Vagina (tissue), 2 donors: ENCODE measurements around the gene CARD9. TPM values are rescaled to one million over a fixed set of nuclear protein-coding genes. Genes with fewer than 3 reads are reported as not detected.

Experiments used
- DNase-seq, 2 donors: peaks; one replicate each; pipeline ENCODE4 v3.0.0-alpha.2; 2017; ENCODE audit errors: extremely low spot score in 2 of 2
- H3K27ac ChIP-seq: fragments of 200-600 bp; sonication (generic); one replicate; pipeline ENCODE4 v1.5.1; 2019
- H3K27me3 ChIP-seq: fragments of 200-600 bp; sonication (generic); one replicate; pipeline ENCODE4 v1.5.1; 2019
- H3K36me3 ChIP-seq, 2 donors: fragments of 200-600 bp; sonication (generic); one replicate each; pipeline ENCODE4 v1.5.1; 2017 to 2019
- H3K4me1 ChIP-seq: fragments of 200-600 bp; sonication (generic); one replicate; pipeline ENCODE4 v1.5.1; 2019
- H3K4me3 ChIP-seq, 2 donors: fragments of 200-600 bp; sonication (generic); 1 replicate in 1 of 2; 2 replicates in 1 of 2; pipeline ENCODE4 v1.5.1; 2016 to 2019
- H3K9me3 ChIP-seq: fragments of 200-600 bp; sonication (generic); one replicate; pipeline ENCODE4 v1.5.1; 2019
- CTCF ChIP-seq, 3 experiments: fragments of 450-650 bp in 2 of 3; fragments of 200-600 bp in 1 of 3; sonication (generic) in 1 of 3; IDR thresholded peaks; one replicate each; pipeline ENCODE4 v1.5.1; 2017 to 2019; ENCODE audit warnings: antibody characterized with exemption in 3 of 3, mild to moderate bottlenecking in 2 of 3, moderate library complexity in 2 of 3
- POLR2A ChIP-seq, 2 donors: fragments of 450-650 bp; IDR thresholded peaks; one replicate each; pipeline ENCODE4 v1.6.1; 2017; ENCODE audit warnings: antibody characterized with exemption in 2 of 2, mild to moderate bottlenecking in 2 of 2, moderate library complexity in 2 of 2
- POLR2AphosphoS5 ChIP-seq, 2 donors: sonication (generic); formaldehyde crosslinking; IDR thresholded peaks; one replicate each; pipeline ENCODE4 v1.9.0; 2017; ENCODE audit warnings: antibody characterized with exemption in 2 of 2, mild to moderate bottlenecking in 2 of 2, low read depth in 1 of 2; ENCODE audit not compliant: insufficient read depth in 1 of 2
- intact Hi-C: fragments of 100-400 bp; cut with DNase I; formaldehyde crosslinking; loops from one replicate; pipeline ENCODE4 v1.15.1; 2023
- total RNA-seq: library from RNA; depleted of rRNA; stranded (reverse); fragments of >200 nt; gene quantifications from one replicate; pipeline ENCODE4 v1.2.3, GENCODE V29; 2016

Gene CARD9
- total RNA-seq, 1 donor from 2014 or later = 16.9 TPM

DNA sequence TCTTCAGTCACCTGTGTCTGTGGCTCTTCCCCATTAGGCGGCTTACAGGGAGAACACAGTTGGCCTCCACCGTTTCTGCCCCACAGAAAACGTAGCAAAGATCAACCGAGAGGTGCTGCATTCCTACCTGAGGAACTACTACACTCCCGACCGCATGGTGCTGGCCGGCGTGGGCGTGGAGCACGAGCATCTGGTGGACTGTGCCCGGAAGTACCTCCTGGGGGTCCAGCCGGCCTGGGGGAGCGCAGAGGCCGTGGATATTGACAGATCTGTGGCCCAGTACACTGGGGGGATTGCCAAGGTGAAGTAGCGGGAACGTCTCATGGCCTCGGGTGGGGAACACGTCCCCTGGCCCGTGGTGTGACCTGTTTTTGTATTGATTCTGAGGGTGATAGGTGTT, 43.4 kb upstream of the CARD9 start:
- TF ChIP-seq POLR2AphosphoS5 (IDR thresholded peaks at IDR 0.05; ENCODE audit: insufficient read depth in 1 of 2, low read depth in 1 of 2) (no peak), POLR2A (IDR thresholded peaks at IDR 0.05) (no peak), CTCF (IDR thresholded peaks at IDR 0.05) (no peak)
- H3K27me3 ChIP-seq = no peaks in the 10 kb centered on the region
- DNase-seq = no peak
- H3K9me3 ChIP-seq = no peaks in the 10 kb centered on the region
- peaks cover 0 to 91% of the 10 kb centered on the region in 2 donors for H3K36me3 ChIP-seq
- intact Hi-C loops = no loop called here
- peaks cover 6% of the 10 kb centered on the region for H3K4me1 ChIP-seq
- H3K4me3 ChIP-seq = no peak overlapping the region
- H3K27ac ChIP-seq = no peak overlapping the region

DNA sequence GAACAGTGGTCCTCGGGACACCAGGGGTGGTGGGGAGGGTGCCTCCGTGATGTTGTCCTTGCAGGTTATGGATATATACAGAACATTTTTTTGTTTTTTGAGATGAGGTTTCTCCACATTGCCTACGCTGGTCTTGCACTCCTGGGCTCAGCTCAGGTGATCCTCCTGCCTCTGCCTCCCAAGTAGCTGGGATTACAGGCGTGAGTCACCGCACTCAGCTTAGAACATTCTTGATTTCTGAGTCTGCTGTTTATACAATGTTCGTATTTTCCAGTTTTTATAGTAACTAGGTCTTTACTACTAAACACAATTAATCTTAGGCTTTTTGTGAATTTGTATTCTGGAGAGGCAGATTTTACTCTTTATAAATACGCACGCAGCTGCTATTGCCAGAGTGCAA, 43.0 kb upstream of the CARD9 start:
- H3K9me3 ChIP-seq = no peaks in the 10 kb centered on the region
- no peak overlapping the region for H3K27ac ChIP-seq

DNA sequence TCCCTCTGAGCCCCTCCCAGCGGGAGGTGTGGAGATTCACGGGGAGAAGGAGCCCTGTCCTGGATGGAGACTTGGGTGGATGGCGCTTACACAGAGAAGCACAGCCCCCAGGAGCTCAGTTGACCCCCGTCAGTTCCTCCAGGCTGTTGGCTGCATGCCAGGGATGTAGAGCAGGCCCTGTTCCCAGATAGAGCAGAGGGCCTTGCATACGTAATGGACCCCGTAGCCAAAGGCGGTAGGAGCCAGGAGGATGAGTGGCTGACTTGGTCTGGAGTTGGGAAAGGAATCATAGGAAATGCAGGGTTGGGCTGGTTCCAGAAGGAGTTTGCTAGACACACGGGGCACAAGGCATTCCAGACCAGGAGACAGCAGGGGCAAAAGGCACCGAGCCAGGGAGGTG, 39.5 kb upstream of the CARD9 start:
- peaks cover 36% of the 10 kb centered on the region for H3K4me1 ChIP-seq
- intact Hi-C loops = no loop called here
- H3K36me3 ChIP-seq = peaks cover 0 to 54% of the 10 kb centered on the region in 2 donors
- H3K9me3 ChIP-seq = no peaks in the 10 kb centered on the region
- no peak overlapping the region for H3K27ac ChIP-seq
- no peak for DNase-seq
- no peaks in the 10 kb centered on the region for H3K27me3 ChIP-seq
- H3K4me3 ChIP-seq = no peak overlapping the region
- no peak for TF ChIP-seq POLR2AphosphoS5 (IDR thresholded peaks at IDR 0.05; ENCODE audit: insufficient read depth in 1 of 2, low read depth in 1 of 2)
- TF ChIP-seq POLR2A (IDR thresholded peaks at IDR 0.05) = no peak
- no peak for TF ChIP-seq CTCF (IDR thresholded peaks at IDR 0.05)

More for the DNA sequence above, 43.0 kb upstream of the CARD9 start:
- DNase-seq = no peak
- Histone ChIP-seq H3K36me3 (peaks cover 0 to 86% of the 10 kb centered on the region in 2 donors), H3K27me3 (no peaks in the 10 kb centered on the region), H3K4me1 (peaks cover 11% of the 10 kb centered on the region), H3K4me3 (no peak overlapping the region)
- intact Hi-C loops = no loop called here
- TF ChIP-seq POLR2AphosphoS5 (IDR thresholded peaks at IDR 0.05; ENCODE audit: insufficient read depth in 1 of 2, low read depth in 1 of 2) (no peak), POLR2A (IDR thresholded peaks at IDR 0.05) (no peak), CTCF (IDR thresholded peaks at IDR 0.05) (no peak)

DNA sequence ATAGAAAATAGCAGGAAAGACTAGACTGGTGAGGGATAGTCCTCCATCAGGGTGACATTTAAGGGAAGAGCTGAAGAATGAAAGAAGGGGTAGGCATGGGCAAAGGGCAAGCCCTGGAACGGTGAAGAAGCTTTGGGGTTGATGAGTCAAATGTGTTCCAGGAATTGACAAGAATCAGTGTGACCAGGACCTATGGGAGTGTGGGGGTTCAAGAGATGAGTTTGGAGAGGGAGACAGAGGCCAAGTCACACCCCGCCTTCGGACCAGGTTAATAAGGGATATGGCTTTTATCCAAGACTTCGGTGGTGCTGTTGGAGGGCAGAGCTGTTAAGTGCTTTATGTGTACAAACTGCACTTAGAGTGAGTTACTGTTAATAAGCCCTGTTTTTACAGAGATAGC, 37.9 kb upstream of the CARD9 start:
- Histone ChIP-seq H3K4me3 (peak overlapping the region; percentile 76 to 89), H3K9me3 (no peaks in the 10 kb centered on the region), H3K27me3 (no peaks in the 10 kb centered on the region), H3K27ac (no peak overlapping the region), H3K36me3 (peaks cover 0 to 47% of the 10 kb centered on the region in 2 donors), H3K4me1 (peaks cover 36% of the 10 kb centered on the region)
- no peak for DNase-seq
- intact Hi-C loops = no loop called here
- TF ChIP-seq POLR2A (IDR thresholded peaks at IDR 0.05) (no peak), POLR2AphosphoS5 (IDR thresholded peaks at IDR 0.05; ENCODE audit: insufficient read depth in 1 of 2, low read depth in 1 of 2) (no peak), CTCF (IDR thresholded peaks at IDR 0.05) (no peak)

DNA sequence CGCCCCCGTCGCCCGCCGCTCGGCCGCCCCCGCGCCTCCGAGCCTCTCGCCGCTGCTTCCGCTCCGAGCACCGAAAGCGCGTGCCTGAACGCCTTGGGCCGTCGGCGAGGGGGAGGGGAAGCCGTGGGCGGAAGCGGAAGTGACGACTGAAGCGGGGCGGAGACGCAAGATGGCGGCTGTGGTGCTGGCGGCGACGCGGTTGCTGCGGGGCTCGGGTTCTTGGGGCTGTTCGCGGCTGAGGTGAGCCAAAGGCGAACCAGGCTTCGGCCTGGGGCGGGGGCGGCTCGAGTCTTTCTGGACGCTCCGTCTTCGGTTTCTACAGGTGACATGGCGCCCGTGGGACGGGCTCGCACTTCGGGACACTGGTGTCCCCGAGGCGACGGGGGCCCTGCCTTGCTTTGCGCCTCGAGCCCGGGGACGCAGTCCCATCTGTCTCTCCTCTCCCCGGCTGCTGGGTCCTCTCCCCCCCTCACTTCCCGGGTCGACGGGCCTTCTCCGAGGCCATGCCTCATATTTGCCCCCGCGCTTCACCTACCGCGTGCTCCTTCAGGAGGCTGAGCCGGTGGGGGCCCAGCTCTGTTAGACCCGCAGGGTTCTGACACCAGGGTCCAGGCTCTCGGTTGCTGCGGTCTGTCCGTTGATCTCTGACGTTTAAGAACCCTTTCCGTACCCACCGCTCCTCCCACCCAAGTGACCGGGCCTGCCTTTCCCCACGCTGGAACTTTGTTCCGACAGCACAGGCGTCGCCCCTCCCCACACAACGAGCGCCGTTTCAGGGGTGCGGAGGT, 37.2 kb upstream of the CARD9 start, which contains the start of the genes ENTR1 and PMPCA:
Gene ENTR1, minus strand, starts transcription at position 115 of the 788 bp plus-strand sequence. CDS start 217 bp downstream, outside the sequence.
Gene PMPCA, plus strand, starts transcription at position 159 of the 788 bp plus-strand sequence. Its CDS starts 11 bp downstream, at position 170.
- DNase-seq = no peak
- Histone ChIP-seq H3K9me3 (no peaks in the 10 kb centered on the region), H3K27ac (peak within 1 kb of the TSS; percentile 73), H3K36me3 (peaks cover 0 to 46% of the 10 kb centered on the region in 2 donors), H3K4me3 (peak within 1 kb of the TSS; percentile 76 to 89), H3K4me1 (peaks cover 36% of the 10 kb centered on the region), H3K27me3 (no peaks in the 10 kb centered on the region)
- intact Hi-C loops = no loop called here
- TF ChIP-seq CTCF (IDR thresholded peaks at IDR 0.05) = no peak
- peak in 1 of 2 donors; percentile 75 for TF ChIP-seq POLR2A (IDR thresholded peaks at IDR 0.05)
- peak; percentile 76 to 94 for TF ChIP-seq POLR2AphosphoS5 (IDR thresholded peaks at IDR 0.05; ENCODE audit: insufficient read depth in 1 of 2, low read depth in 1 of 2)
